ENCODE results near the gene EDA.

DNA sequence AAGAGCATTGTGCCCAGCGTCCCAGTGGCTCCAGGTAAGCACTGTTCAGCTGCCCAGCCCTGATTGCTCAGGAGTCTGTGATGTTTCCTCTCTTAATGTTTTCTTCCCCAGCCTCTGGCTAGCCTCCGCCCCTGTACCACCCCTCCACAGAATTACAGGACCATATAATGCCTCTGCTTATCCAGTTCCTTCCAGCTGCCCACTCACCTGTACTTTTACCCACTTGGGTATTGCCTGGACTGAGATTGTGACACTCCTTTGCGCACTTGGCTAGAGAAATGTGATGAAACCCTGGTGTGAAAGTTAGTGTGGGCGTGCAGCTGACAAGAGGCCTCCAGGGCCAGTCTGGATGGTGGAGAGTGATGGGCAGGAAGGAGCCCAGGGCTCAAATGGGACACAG is 434.0 kb downstream of the EDA start, which contains the start of gene AWAT2:
- TF ChIP-seq, protein P1, sequence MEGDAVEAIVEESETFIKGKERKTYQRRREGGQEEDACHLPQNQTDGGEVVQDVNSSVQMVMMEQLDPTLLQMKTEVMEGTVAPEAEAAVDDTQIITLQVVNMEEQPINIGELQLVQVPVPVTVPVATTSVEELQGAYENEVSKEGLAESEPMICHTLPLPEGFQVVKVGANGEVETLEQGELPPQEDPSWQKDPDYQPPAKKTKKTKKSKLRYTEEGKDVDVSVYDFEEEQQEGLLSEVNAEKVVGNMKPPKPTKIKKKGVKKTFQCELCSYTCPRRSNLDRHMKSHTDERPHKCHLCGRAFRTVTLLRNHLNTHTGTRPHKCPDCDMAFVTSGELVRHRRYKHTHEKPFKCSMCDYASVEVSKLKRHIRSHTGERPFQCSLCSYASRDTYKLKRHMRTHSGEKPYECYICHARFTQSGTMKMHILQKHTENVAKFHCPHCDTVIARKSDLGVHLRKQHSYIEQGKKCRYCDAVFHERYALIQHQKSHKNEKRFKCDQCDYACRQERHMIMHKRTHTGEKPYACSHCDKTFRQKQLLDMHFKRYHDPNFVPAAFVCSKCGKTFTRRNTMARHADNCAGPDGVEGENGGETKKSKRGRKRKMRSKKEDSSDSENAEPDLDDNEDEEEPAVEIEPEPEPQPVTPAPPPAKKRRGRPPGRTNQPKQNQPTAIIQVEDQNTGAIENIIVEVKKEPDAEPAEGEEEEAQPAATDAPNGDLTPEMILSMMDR (conservative IDR thresholded peaks at IDR 0.05; ENCODE audit: low read length) = no peak
- TF ChIP-seq EZH2phosphoT487 (IDR thresholded peaks at IDR 0.05; ENCODE audit: borderline replicate concordance, low read depth, low read length) = no peak

Data from OCI-LY7 (cell line).